GM12801 (cell line): ENCODE results near the gene ABTB2.

Source experiments
- TF ChIP-seq, protein P1 (sequence below): IDR thresholded peaks from one replicate; pipeline ENCODE4 v1.5.1; 2011; ENCODE audit warnings: control low read depth; ENCODE audit not compliant: insufficient read length; ENCODE audit errors: extremely low read depth

The ABTB2 gene

DNA sequence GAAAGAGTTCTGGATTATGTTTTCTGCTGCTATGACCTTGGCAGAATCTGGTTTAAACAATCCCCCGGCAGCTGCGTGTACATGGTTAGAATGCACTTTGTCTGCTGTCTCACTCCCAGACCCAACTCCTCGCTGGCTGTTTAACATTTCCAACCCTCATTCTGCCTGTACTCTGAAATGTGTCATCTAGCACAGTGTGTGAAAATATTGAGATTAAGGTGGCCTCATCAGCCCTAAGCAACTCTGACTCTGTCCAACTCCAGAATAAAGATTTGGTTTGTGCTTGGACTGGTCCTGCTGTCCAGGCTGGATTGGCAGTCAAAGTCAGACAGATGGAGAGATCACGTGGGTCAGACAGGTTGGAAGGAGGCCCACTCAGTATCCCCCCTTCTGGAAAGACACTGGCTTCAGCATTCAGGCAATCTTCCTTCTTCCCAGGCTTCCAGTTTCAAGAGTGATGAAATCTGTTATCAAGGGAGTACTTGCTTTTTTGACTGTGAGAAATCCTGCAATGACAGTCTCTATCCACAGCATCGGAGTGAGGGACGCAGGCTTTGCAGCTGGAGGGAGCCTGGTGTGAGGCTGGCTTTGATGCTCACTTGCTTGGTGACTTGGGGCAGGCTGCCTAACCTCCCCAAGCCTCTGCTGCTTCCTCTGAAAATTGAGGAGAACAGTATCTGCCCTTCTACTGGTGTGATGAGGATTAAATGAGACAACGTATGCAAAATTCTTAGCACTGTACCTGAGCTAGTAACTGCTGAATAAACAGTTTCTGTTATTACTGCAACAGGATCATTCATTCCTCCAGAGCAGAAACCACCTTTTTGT lies 29.8 kb downstream of the ABTB2 start:
- TF ChIP-seq, protein P1, sequence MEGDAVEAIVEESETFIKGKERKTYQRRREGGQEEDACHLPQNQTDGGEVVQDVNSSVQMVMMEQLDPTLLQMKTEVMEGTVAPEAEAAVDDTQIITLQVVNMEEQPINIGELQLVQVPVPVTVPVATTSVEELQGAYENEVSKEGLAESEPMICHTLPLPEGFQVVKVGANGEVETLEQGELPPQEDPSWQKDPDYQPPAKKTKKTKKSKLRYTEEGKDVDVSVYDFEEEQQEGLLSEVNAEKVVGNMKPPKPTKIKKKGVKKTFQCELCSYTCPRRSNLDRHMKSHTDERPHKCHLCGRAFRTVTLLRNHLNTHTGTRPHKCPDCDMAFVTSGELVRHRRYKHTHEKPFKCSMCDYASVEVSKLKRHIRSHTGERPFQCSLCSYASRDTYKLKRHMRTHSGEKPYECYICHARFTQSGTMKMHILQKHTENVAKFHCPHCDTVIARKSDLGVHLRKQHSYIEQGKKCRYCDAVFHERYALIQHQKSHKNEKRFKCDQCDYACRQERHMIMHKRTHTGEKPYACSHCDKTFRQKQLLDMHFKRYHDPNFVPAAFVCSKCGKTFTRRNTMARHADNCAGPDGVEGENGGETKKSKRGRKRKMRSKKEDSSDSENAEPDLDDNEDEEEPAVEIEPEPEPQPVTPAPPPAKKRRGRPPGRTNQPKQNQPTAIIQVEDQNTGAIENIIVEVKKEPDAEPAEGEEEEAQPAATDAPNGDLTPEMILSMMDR: no peak

GRCh38 chr11:34324466-34324865 lies 33.3 kb downstream of the ABTB2 start:
- TF ChIP-seq, protein P1: no peak

DNA sequence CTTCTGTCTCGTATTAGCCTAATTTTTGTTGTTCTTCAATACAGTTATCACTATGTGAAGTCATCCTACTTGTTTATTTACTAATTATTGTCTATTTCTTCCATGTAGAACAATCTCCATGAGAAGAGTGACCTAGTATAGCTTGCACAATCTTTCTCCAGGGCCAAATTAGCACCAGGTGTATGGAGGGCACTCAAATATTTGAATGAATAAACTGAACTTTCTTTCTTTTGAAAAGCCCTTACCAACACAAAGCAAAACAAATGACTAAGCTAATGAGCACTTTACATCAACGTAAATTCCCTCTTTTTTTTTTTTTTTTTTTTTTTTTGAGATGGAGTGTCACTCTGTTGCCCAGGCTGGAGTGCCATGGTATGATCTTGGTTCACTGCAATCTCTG lies 34.2 kb downstream of the ABTB2 start:
- TF ChIP-seq, protein P1: no peak

DNA sequence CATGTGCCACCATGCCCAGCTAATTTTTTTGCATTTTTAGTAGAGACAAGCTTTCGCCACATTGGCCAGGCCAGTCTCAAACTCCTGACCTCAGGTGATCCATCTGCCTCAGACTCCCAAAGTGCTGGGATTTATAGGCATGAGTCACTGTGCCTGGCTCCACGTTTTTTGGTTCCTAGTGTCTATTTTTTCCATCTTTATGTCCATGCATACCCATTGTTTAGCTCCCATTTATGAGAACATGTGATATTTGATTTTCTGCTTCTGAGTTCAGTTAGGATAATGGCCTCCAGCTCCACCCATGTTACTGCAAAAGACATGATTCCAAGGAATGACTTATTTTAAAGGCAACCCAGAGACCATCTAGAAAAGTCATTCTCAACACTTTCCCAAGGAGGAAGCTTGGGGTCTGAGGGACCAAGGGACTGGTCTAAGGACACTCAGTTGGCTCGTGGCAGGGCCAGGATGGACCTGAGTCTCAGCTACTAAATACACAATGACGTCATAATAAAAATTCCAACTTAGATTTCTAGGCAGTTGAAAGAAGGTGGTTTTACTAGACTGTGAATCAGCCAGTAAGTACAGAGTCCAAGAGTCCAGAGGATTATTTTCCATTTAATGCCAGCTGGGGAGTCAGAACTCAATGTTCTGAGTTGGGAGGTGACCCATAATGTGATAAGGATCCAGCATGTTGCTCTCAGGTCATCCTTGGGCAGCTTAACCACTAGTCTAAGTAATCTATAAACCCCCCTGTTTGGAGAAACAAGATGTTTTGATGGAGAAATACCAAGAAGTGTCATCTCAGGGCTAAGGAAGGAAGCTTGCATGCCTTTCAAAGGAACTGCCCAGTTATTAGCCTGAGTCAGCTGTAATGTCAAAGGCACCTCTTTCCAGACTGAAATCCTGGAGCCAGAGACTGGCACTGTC lies 39.4 kb downstream of the ABTB2 start:
- TF ChIP-seq, protein P1: no peak

GRCh38 chr11:34317666-34318065 lies 40.1 kb downstream of the ABTB2 start:
- TF ChIP-seq, protein P1: no peak

- TF ChIP-seq, protein P1: no peak
Measured at GRCh38 chr11:34317036-34317360, 40.8 kb downstream of the ABTB2 start.

GRCh38 chr11:34316347-34317035 lies 41.3 kb downstream of the ABTB2 start:
- TF ChIP-seq, protein P1: no peak
